Measurements from ENCODE around the gene PEAK1.

Gene PEAK1

DNA sequence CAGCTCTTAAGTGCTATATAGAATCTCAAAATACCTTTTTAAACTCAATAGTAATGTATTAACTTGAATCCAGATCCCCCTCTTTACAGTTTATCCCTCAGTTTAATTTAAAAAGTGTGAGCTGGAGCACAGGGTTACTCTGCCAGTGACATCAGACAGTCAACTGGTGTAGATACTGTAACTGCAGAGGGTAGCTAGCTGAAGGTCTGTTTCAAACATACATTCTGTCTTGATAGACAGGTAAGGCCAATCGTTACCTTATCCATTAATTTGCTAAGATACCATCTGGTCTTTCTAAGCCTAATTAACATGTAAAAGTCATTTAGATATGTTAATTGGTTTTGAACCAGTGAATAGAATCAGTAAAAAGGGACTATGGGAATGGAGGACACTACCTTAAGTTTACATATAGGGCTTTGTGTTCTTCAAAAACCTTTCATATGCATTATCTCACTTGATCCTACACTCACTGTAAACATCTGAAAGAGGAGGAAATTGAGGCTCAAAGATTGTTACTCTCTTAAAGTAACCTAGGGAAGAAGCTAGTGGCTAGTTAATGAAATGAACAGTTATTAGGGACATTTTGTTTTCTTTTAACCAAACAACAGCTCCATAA is 289.5 kb downstream of the PEAK1 start:
- Histone ChIP-seq H2BK12ac (ENCODE audit: low read length) (no peak overlapping the region), H3K4me3 (ENCODE audit: low read length in 2 of 2) (no peak overlapping the region), H3K4ac (ENCODE audit: low read length) (no peak overlapping the region), H3K36me3 (replicated peaks in 1 of 2; ENCODE audit: control insufficient read depth in 2 of 2, insufficient read depth in 2 of 2, low read length in 2 of 2) (peaks cover 4 to 31% of the 10 kb centered on the region in 2 donors), H3K27me3 (ENCODE audit: control insufficient read depth in 3 of 3, insufficient read depth in 3 of 3, low read depth in 1 of 3, low read length in 3 of 3) (no peaks in the 10 kb centered on the region), H2AK5ac (ENCODE audit: low read depth, low read length) (no peak overlapping the region), H4K91ac (ENCODE audit: low read depth, low read length, poor library complexity) (no peak overlapping the region), H3K14ac (ENCODE audit: low read length) (no peak overlapping the region), H2AFZ (ENCODE audit: low read length) (no peak overlapping the region), H3K23ac (ENCODE audit: low read depth, low read length, poor library complexity) (no peak overlapping the region), H2BK5ac (ENCODE audit: low read length) (no peak overlapping the region), H3K9me3 (replicated peaks in 1 of 2; ENCODE audit: control insufficient read depth in 2 of 2, insufficient read depth in 1 of 2, low read depth in 1 of 2, low read length in 2 of 2) (no peaks in the 10 kb centered on the region), H2BK120ac (ENCODE audit: low read depth, low read length) (no peak overlapping the region), H3K79me1 (ENCODE audit: low read depth, low read length) (no peaks in the 10 kb centered on the region), H3K18ac (ENCODE audit: low read length) (no peak overlapping the region), H3K27ac (replicated peaks; ENCODE audit: low read length) (no peak overlapping the region), H3K9ac (ENCODE audit: low read depth, low read length, poor library complexity) (no peak overlapping the region), H3K4me2 (ENCODE audit: insufficient read depth, low read length, poor library complexity, severe bottlenecking) (no peak overlapping the region), H3K4me1 (ENCODE audit: control insufficient read depth in 2 of 2, insufficient read depth in 1 of 2, low read depth in 1 of 2, low read length in 2 of 2) (no peaks in the 10 kb centered on the region), H4K8ac (ENCODE audit: low read depth, low read length) (no peak overlapping the region), H2BK15ac (ENCODE audit: low read length) (no peak overlapping the region)
- WGBS, 2 donors (ENCODE audit: extremely low coverage in 2 of 2, insufficient read length in 2 of 2, insufficient replicate concordance in 1 of 2), result no CpG with 5 or more reads among the region's 1 CpG
- no peak for DNase-seq (ENCODE audit: low spot score)

- Histone ChIP-seq H4K8ac (ENCODE audit: low read depth, low read length) (no peak overlapping the region), H2BK120ac (ENCODE audit: low read depth, low read length) (no peak overlapping the region), H2AFZ (ENCODE audit: low read length) (no peak overlapping the region), H2BK15ac (ENCODE audit: low read length) (no peak overlapping the region), H3K4me2 (ENCODE audit: insufficient read depth, low read length, poor library complexity, severe bottlenecking) (no peak overlapping the region), H3K79me1 (ENCODE audit: low read depth, low read length) (no peaks in the 10 kb centered on the region), H3K9me3 (replicated peaks in 1 of 2; ENCODE audit: control insufficient read depth in 2 of 2, insufficient read depth in 1 of 2, low read depth in 1 of 2, low read length in 2 of 2) (no peaks in the 10 kb centered on the region), H3K36me3 (replicated peaks in 1 of 2; ENCODE audit: control insufficient read depth in 2 of 2, insufficient read depth in 2 of 2, low read length in 2 of 2) (peaks cover 0 to 17% of the 10 kb centered on the region in 2 donors), H4K91ac (ENCODE audit: low read depth, low read length, poor library complexity) (no peak overlapping the region), H3K27ac (replicated peaks; ENCODE audit: low read length) (no peak overlapping the region), H2BK5ac (ENCODE audit: low read length) (no peak overlapping the region), H2AK5ac (ENCODE audit: low read depth, low read length) (no peak overlapping the region), H3K18ac (ENCODE audit: low read length) (no peak overlapping the region), H3K14ac (ENCODE audit: low read length) (no peak overlapping the region), H3K4me1 (ENCODE audit: control insufficient read depth in 2 of 2, insufficient read depth in 1 of 2, low read depth in 1 of 2, low read length in 2 of 2) (no peaks in the 10 kb centered on the region), H3K27me3 (ENCODE audit: control insufficient read depth in 3 of 3, insufficient read depth in 3 of 3, low read depth in 1 of 3, low read length in 3 of 3) (no peaks in the 10 kb centered on the region), H2BK12ac (ENCODE audit: low read length) (no peak overlapping the region), H3K23ac (ENCODE audit: low read depth, low read length, poor library complexity) (no peak overlapping the region), H3K4ac (ENCODE audit: low read length) (no peak overlapping the region), H3K4me3 (ENCODE audit: low read length in 2 of 2) (no peak overlapping the region), H3K9ac (ENCODE audit: low read depth, low read length, poor library complexity) (no peak overlapping the region)
- no CpG with 5 or more reads among the region's 7 CpGs for WGBS, 2 donors (ENCODE audit: extremely low coverage in 2 of 2, insufficient read length in 2 of 2, insufficient replicate concordance in 1 of 2)
- no peak for DNase-seq (ENCODE audit: low spot score)
Measured at GRCh38 chr15:77127626-77128025, 292.3 kb downstream of the PEAK1 start.

- Histone ChIP-seq H4K8ac (ENCODE audit: low read depth, low read length) (no peak overlapping the region), H3K27me3 (ENCODE audit: control insufficient read depth in 3 of 3, insufficient read depth in 3 of 3, low read depth in 1 of 3, low read length in 3 of 3) (no peaks in the 10 kb centered on the region), H4K91ac (ENCODE audit: low read depth, low read length, poor library complexity) (no peak overlapping the region), H3K14ac (ENCODE audit: low read length) (no peak overlapping the region), H2AK5ac (ENCODE audit: low read depth, low read length) (no peak overlapping the region), H3K4me3 (ENCODE audit: low read length in 2 of 2) (no peak overlapping the region), H3K4me1 (ENCODE audit: control insufficient read depth in 2 of 2, insufficient read depth in 1 of 2, low read depth in 1 of 2, low read length in 2 of 2) (no peaks in the 10 kb centered on the region), H2BK12ac (ENCODE audit: low read length) (no peak overlapping the region), H3K27ac (replicated peaks; ENCODE audit: low read length) (no peak overlapping the region), H3K9me3 (replicated peaks in 1 of 2; ENCODE audit: control insufficient read depth in 2 of 2, insufficient read depth in 1 of 2, low read depth in 1 of 2, low read length in 2 of 2) (no peaks in the 10 kb centered on the region), H2AFZ (ENCODE audit: low read length) (no peak overlapping the region), H3K9ac (ENCODE audit: low read depth, low read length, poor library complexity) (no peak overlapping the region), H3K79me1 (ENCODE audit: low read depth, low read length) (no peaks in the 10 kb centered on the region), H2BK5ac (ENCODE audit: low read length) (no peak overlapping the region), H2BK15ac (ENCODE audit: low read length) (no peak overlapping the region), H3K18ac (ENCODE audit: low read length) (no peak overlapping the region), H3K36me3 (replicated peaks in 1 of 2; ENCODE audit: control insufficient read depth in 2 of 2, insufficient read depth in 2 of 2, low read length in 2 of 2) (peaks cover 0 to 10% of the 10 kb centered on the region in 2 donors), H2BK120ac (ENCODE audit: low read depth, low read length) (no peak overlapping the region), H3K4ac (ENCODE audit: low read length) (no peak overlapping the region), H3K23ac (ENCODE audit: low read depth, low read length, poor library complexity) (no peak overlapping the region), H3K4me2 (ENCODE audit: insufficient read depth, low read length, poor library complexity, severe bottlenecking) (no peak overlapping the region)
- no CpG with 5 or more reads among the region's 3 CpGs for WGBS, 2 donors (ENCODE audit: extremely low coverage in 2 of 2, insufficient read length in 2 of 2, insufficient replicate concordance in 1 of 2)
- no peak for DNase-seq (ENCODE audit: low spot score)
Measured at GRCh38 chr15:77126529-77127326, 293.2 kb downstream of the PEAK1 start.

DNA sequence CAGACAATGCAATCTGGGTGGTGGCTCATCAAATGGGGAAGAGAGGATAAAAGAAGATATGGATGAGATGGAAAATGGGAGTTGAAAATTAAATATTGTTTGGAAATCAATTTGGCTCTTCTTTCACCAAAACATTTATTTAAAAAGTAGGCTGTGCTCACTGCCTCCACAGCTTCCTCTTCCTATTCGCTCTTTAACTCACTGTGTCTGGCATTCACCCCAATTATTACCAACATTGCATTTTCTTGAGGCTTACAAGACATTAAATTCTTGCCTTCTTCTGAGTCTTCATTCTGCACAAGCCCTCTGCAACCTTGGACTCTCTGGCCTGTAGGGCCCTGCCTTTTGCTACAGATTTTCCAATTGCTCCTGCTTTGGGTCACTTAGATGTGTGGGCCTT is 296.1 kb downstream of the PEAK1 start:
- no CpG with 5 or more reads among the region's 1 CpG for WGBS, 2 donors (ENCODE audit: extremely low coverage in 2 of 2, insufficient read length in 2 of 2, insufficient replicate concordance in 1 of 2)

More for the DNA sequence above, 296.1 kb downstream of the PEAK1 start:
- Histone ChIP-seq H2AFZ (ENCODE audit: low read length) (no peak overlapping the region), H3K9me3 (replicated peaks in 1 of 2; ENCODE audit: control insufficient read depth in 2 of 2, insufficient read depth in 1 of 2, low read depth in 1 of 2, low read length in 2 of 2) (no peaks in the 10 kb centered on the region), H3K27ac (replicated peaks; ENCODE audit: low read length) (no peak overlapping the region), H3K79me1 (ENCODE audit: low read depth, low read length) (no peaks in the 10 kb centered on the region), H4K8ac (ENCODE audit: low read depth, low read length) (no peak overlapping the region), H3K9ac (ENCODE audit: low read depth, low read length, poor library complexity) (no peak overlapping the region), H3K18ac (ENCODE audit: low read length) (no peak overlapping the region), H2BK5ac (ENCODE audit: low read length) (no peak overlapping the region), H2BK12ac (ENCODE audit: low read length) (no peak overlapping the region), H4K91ac (ENCODE audit: low read depth, low read length, poor library complexity) (no peak overlapping the region), H2BK120ac (ENCODE audit: low read depth, low read length) (no peak overlapping the region), H2AK5ac (ENCODE audit: low read depth, low read length) (no peak overlapping the region), H3K36me3 (replicated peaks in 1 of 2; ENCODE audit: control insufficient read depth in 2 of 2, insufficient read depth in 2 of 2, low read length in 2 of 2) (no peaks in the 10 kb centered on the region), H3K4ac (ENCODE audit: low read length) (no peak overlapping the region), H3K4me1 (ENCODE audit: control insufficient read depth in 2 of 2, insufficient read depth in 1 of 2, low read depth in 1 of 2, low read length in 2 of 2) (peaks cover 0 to 4% of the 10 kb centered on the region in 2 donors), H3K4me3 (ENCODE audit: low read length in 2 of 2) (no peak overlapping the region), H3K27me3 (ENCODE audit: control insufficient read depth in 3 of 3, insufficient read depth in 3 of 3, low read depth in 1 of 3, low read length in 3 of 3) (no peaks in the 10 kb centered on the region), H3K4me2 (ENCODE audit: insufficient read depth, low read length, poor library complexity, severe bottlenecking) (no peak overlapping the region), H3K23ac (ENCODE audit: low read depth, low read length, poor library complexity) (no peak overlapping the region), H2BK15ac (ENCODE audit: low read length) (no peak overlapping the region), H3K14ac (ENCODE audit: low read length) (no peak overlapping the region)
- DNase-seq (ENCODE audit: low spot score), result no peak
